ENCODE measurements around the gene LIMA1. TPM values are rescaled to one million over a fixed set of nuclear protein-coding genes. Genes with fewer than 3 reads are reported as not detected.
"Not testable (repeated sequence)": the region's sequence is repeated elsewhere in the genome, so short reads cannot be mapped to it uniquely, and the experiment has no call there.

LIMA1 gene
- total RNA-seq = 100 to 1,000 TPM; 128 to 162 (median 156) TPM

GRCh38 chr12:50283229-50283923 lies at the start of gene LIMA1:
Gene LIMA1, minus strand, starts transcription at chr12:50283520. Its CDS starts 34,769 bp downstream, at chr12:50248751.
- TF ChIP-seq CTCF (IDR thresholded peaks at IDR 0.05) (peak in 1 of 3 donors; percentile 72), POLR2A (IDR thresholded peaks at IDR 0.05) (no peak), POLR2AphosphoS5 (IDR thresholded peaks at IDR 0.05) (peak; percentile 56 to 80 (median 58))
- Histone ChIP-seq H3K4me3 (peak within 1 kb of the TSS; percentile 75 to 91 (median 77)), H3K27ac (peak within 1 kb of the TSS; percentile 80 to 86), H3K27me3 (no peaks in the 10 kb centered on the region), H3K36me3 (no peaks in the 10 kb centered on the region), H3K9me3 (no peaks in the 10 kb centered on the region), H3K4me1 (no peaks in the 10 kb centered on the region)
- intact Hi-C loops (cut with DNase I; ENCODE audit: low total_unique reads) = no loop called here
- DNase-seq (ENCODE audit: low spot score in 2 of 2) = peak; percentile 89 to 93

DNA sequence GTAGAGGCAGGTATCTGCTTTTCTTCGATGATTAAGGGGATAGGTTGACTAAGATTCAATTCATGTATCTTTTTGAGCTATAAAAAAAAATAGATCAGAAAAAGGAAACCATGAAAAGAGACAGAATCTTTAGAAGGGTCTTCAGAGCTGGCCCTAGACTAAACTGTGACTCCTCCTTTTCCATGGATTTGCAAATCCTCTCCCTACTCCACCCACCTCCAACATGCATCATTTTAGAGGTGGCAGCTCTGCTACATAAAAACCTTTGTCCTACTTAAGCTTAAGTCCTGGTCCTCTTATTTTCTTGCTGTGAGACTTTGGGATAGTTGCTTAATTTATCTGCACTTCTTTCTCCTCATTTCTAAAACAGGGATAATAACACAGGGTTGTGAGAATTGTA lies 48.4 kb upstream of the LIMA1 start:
- intact Hi-C loops (cut with DNase I; ENCODE audit: low total_unique reads) = no loop called here
- TF ChIP-seq POLR2A (IDR thresholded peaks at IDR 0.05) (no peak), CTCF (IDR thresholded peaks at IDR 0.05) (no peak), POLR2AphosphoS5 (IDR thresholded peaks at IDR 0.05) (no peak)
- Histone ChIP-seq H3K4me1 (peaks cover 0 to 3% of the 10 kb centered on the region in 2 donors), H3K36me3 (no peaks in the 10 kb centered on the region), H3K4me3 (no peak overlapping the region), H3K9me3 (no peaks in the 10 kb centered on the region), H3K27me3 (no peaks in the 10 kb centered on the region), H3K27ac (no peak overlapping the region)
- DNase-seq (ENCODE audit: low spot score in 2 of 2) = no peak

DNA sequence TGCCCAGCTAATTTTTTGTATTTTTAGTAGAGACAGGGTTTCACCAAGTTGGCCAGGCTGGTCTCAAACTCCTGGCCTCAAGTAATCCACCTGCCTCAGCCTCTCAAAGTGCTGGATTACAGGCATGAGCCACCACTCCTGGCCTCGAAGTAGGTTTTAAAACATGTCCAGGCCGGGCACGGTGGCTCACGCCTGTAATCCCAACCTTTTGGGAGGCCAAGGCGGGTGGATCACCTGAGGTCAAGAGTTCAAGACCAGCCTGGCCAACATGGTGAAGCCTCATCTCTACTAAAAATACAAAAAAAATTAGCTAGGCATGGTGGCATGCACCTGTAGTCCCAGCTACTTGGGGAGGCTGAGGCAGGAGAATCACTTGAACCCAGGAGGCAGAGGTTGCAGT lies 45.3 kb upstream of the LIMA1 start:
- H3K36me3 ChIP-seq; H3K27me3 ChIP-seq; H3K4me1 ChIP-seq; DNase-seq (ENCODE audit: low spot score in 2 of 2); H3K27ac ChIP-seq; H3K4me3 ChIP-seq; intact Hi-C loops (cut with DNase I; ENCODE audit: low total_unique reads); H3K9me3 ChIP-seq: not testable (repeated sequence)

DNA sequence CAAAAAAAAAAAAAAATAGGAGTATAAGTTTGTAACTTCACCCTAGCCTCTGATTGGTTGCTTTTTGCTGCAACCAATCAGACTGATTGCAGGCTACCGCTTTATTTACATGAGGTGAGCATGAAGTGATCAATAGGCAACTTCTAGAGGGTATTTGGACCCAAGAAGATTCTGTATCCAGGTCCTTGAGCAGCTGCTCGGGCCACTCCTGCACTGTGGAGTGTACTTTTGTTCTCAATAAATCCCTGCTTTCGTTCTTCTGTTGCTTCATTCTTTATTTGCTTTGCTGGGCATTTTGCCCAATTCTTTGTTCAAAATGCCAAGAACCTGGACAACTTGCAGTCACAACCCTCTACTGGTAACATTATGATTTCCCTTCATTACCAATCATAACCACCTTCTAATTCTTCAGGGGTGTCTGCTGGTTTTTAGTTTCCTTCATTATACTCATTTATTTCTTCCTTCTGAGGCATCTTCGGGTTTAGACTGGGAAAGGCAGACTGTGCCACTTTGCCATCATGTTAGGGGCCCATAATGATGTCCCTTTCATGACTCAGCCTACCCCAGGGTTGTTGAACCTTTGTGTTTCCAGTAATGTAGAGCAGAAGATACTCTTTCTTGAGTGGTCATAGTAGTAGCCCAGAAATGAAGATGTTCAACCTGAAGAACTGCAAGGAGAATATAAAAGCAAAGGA lies 43.4 kb upstream of the LIMA1 start:
- H3K36me3 ChIP-seq = no peaks in the 10 kb centered on the region
- H3K27ac ChIP-seq = no peak overlapping the region
- no peak for DNase-seq (ENCODE audit: low spot score in 2 of 2)
- H3K27me3 ChIP-seq = no peaks in the 10 kb centered on the region
- peaks cover 0 to 3% of the 10 kb centered on the region in 2 donors for H3K4me1 ChIP-seq
- H3K4me3 ChIP-seq = no peak overlapping the region
- H3K9me3 ChIP-seq = no peaks in the 10 kb centered on the region
- TF ChIP-seq POLR2AphosphoS5 (IDR thresholded peaks at IDR 0.05) (no peak), CTCF (IDR thresholded peaks at IDR 0.05) (peak in 1 of 3 donors; percentile 28), POLR2A (IDR thresholded peaks at IDR 0.05) (no peak)
- intact Hi-C loops (cut with DNase I; ENCODE audit: low total_unique reads) = no loop called here

DNA sequence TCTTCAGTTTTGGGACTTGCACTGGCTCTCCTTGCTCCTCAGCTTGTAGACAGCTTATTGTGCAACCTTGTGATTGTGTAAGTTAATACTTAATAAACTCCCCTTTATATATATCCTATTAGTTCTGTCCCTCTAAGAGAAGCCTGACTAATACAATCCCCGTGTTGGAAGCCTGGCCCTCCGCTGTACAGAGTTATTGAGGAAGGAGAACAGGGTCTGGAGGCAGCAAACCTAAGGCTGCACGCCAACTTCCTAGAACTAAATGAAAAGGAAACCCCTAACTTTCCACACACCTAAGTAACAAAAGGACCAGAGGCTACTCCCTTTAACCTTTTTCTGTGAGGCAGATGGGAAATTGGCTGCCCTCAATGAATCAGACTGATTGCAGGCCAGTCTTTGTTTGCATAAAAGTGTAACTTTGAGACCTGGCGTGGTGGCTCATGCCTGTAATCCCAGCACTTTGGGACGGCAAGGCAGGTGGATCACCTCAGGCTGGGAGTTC lies 42.6 kb upstream of the LIMA1 start:
- Histone ChIP-seq H3K4me1 (peaks cover 0 to 3% of the 10 kb centered on the region in 2 donors), H3K4me3 (no peak overlapping the region), H3K9me3 (no peaks in the 10 kb centered on the region), H3K27me3 (no peaks in the 10 kb centered on the region), H3K36me3 (no peaks in the 10 kb centered on the region), H3K27ac (peak overlapping the region in 1 of 2 donors; percentile 32)
- TF ChIP-seq POLR2A (IDR thresholded peaks at IDR 0.05) = no peak
- no peak for TF ChIP-seq POLR2AphosphoS5 (IDR thresholded peaks at IDR 0.05)
- TF ChIP-seq CTCF (IDR thresholded peaks at IDR 0.05) = no peak
- DNase-seq (ENCODE audit: low spot score in 2 of 2) = no peak
- intact Hi-C loops (cut with DNase I; ENCODE audit: low total_unique reads) = no loop called here

DNA sequence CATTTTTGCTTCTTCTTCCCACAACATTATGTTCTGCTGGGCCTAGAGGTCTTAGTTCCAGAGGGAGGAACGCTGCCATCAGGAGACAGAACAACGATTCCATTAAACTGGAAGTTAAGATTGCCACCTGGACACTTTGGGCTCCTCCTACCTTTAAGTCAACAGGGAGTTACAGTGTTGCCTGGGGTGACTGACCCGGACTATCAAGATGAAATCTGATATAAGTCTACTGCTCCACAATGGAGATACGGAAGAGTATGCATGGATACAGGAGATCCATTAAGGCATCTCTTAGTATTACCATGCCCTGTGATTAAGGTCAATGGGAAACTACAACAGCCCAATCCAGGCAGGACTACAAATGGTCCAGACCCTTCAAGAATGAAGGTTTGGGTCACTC lies 41.5 kb upstream of the LIMA1 start:
- H3K4me3 ChIP-seq; H3K27me3 ChIP-seq; H3K9me3 ChIP-seq; H3K27ac ChIP-seq; DNase-seq (ENCODE audit: low spot score in 2 of 2); H3K4me1 ChIP-seq; H3K36me3 ChIP-seq; intact Hi-C loops (cut with DNase I; ENCODE audit: low total_unique reads): not testable (repeated sequence)

- H3K9me3 ChIP-seq; H3K27ac ChIP-seq; H3K4me3 ChIP-seq; H3K36me3 ChIP-seq; DNase-seq (ENCODE audit: low spot score in 2 of 2); H3K27me3 ChIP-seq; H3K4me1 ChIP-seq; intact Hi-C loops (cut with DNase I; ENCODE audit: low total_unique reads): not testable (repeated sequence)
Observed at GRCh38 chr12:50324077-50324476, 40.8 kb upstream of the LIMA1 start.
